Measurements from ENCODE around the gene SMIM26. TPM values are rescaled to one million over a fixed set of nuclear protein-coding genes. Genes with fewer than 3 reads are reported as not detected.

The SMIM26 gene
- total and polyA plus RNA-seq, 2 of the 13 experiments (the other 11 are each of a cell fraction or from before 2014, with no cell fraction given): 214 to 249 TPM

GRCh38 chr20:18566892-18567738 lies at the start of gene SMIM26 (continued):
- TF ChIP-seq ZBTB33 (CRISPR knock-in tag; IDR thresholded peaks at IDR 0.05): peak; percentile 52; the same call in 1 of the 2 replicates
- peak; percentile 100 for TF ChIP-seq GABPB1 (CRISPR knock-in tag; IDR thresholded peaks at IDR 0.05)
- TF ChIP-seq ZNF713 (CRISPR knock-in tag; IDR thresholded peaks at IDR 0.05): 0 out of 2 replicates have a peak, but pooled peaks have one; percentile 75
- peak; percentile 81; the same call in 1 of the 2 replicates for TF ChIP-seq ZSCAN29 (CRISPR knock-in tag; conservative IDR thresholded peaks at IDR 0.05)
- TF ChIP-seq SPEN (CRISPR knock-in tag; IDR thresholded peaks at IDR 0.05; ENCODE audit: low read depth): peak; percentile 99
- TF ChIP-seq PAX8 (CRISPR knock-in tag; IDR thresholded peaks at IDR 0.05; ENCODE audit: borderline replicate concordance): 0 out of 2 replicates have a peak, but pooled peaks have one; percentile 65
- peak; percentile 82; the same call in 1 of the 2 replicates for TF ChIP-seq CSRNP1 (CRISPR knock-in tag; IDR thresholded peaks at IDR 0.05)
- TF ChIP-seq KLF11 (CRISPR knock-in tag; IDR thresholded peaks at IDR 0.05): peak; percentile 95
- peak; percentile 97 for TF ChIP-seq ERF (CRISPR knock-in tag; IDR thresholded peaks at IDR 0.05)
- no peak for TF ChIP-seq ZBTB3 (CRISPR knock-in tag; IDR thresholded peaks at IDR 0.05; ENCODE audit: borderline replicate concordance, low read depth)
- TF ChIP-seq NR0B2 (CRISPR knock-in tag; IDR thresholded peaks at IDR 0.05): peak; percentile 80; the same call in 1 of the 2 replicates
- peak; percentile 80 for TF ChIP-seq CREB1 (IDR thresholded peaks at IDR 0.05)
- peak; percentile 91 for TF ChIP-seq CREB1 (CRISPR knock-in tag; IDR thresholded peaks at IDR 0.05)
- TF ChIP-seq ZBTB1 (CRISPR knock-in tag; IDR thresholded peaks at IDR 0.05; ENCODE audit: borderline replicate concordance): no peak
- peak; percentile 83; the same call in 1 of the 2 replicates for TF ChIP-seq ZBTB26 (CRISPR knock-in tag; IDR thresholded peaks at IDR 0.05; ENCODE audit: borderline replicate concordance)
- peak; percentile 78 for TF ChIP-seq MLX (CRISPR knock-in tag; IDR thresholded peaks at IDR 0.05)
- TF ChIP-seq ARNT (IDR thresholded peaks at IDR 0.05): no peak
- TF ChIP-seq ZBTB7A (CRISPR knock-in tag; IDR thresholded peaks at IDR 0.05): peak; percentile 89
- no peak for TF ChIP-seq ATF7 (IDR thresholded peaks at IDR 0.05)
- peak; percentile 62; the same call in 1 of the 2 replicates for TF ChIP-seq ATF7 (CRISPR knock-in tag; IDR thresholded peaks at IDR 0.05)
- peak; percentile 99 for TF ChIP-seq ZNF225 (CRISPR knock-in tag; IDR thresholded peaks at IDR 0.05)
- TF ChIP-seq ZNF124 (CRISPR knock-in tag; IDR thresholded peaks at IDR 0.05): peak; percentile 94; the same call in 1 of the 2 replicates
- peak; percentile 90; the same call in 1 of the 2 replicates for TF ChIP-seq CCDC6 (CRISPR knock-in tag; IDR thresholded peaks at IDR 0.05)
- TF ChIP-seq SOX5 (CRISPR knock-in tag; IDR thresholded peaks at IDR 0.05; ENCODE audit: borderline replicate concordance): peak; percentile 63; the same call in 1 of the 2 replicates

All from HepG2 (cell line).